GM21367 (cell line): ENCODE measurements around the gene CRADD.
"Not testable (repeated sequence)": the region's sequence is repeated elsewhere in the genome, so short reads cannot be mapped to it uniquely, and the experiment has no call there.

Experiments
- ATAC-seq: cut with Tn5 transposase; IDR thresholded peaks from one replicate; pipeline ENCODE4 v1.9.1; 2021; ENCODE audit not compliant: unreplicated experiment

The CRADD gene

GRCh38 chr12:93860668-93861373, 183.6 kb downstream of the CRADD start:
- ATAC-seq: no peak

- no peak for ATAC-seq
Observed at GRCh38 chr12:93862424-93862823, 185.2 kb downstream of the CRADD start.

- ATAC-seq: no peak
Observed at GRCh38 chr12:93865751-93866150, 188.6 kb downstream of the CRADD start.

GRCh38 chr12:93868771-93869170, 191.6 kb downstream of the CRADD start:
- no peak for ATAC-seq

- no peak for ATAC-seq
Observed at GRCh38 chr12:93870020-93870795, 193.0 kb downstream of the CRADD start.

GRCh38 chr12:93871566-93871965, 194.4 kb downstream of the CRADD start:
- not testable (repeated sequence) for ATAC-seq

GRCh38 chr12:93873561-93873960, 196.4 kb downstream of the CRADD start:
- ATAC-seq: no peak

GRCh38 chr12:93875157-93875556, 198.0 kb downstream of the CRADD start:
- ATAC-seq: no peak

- ATAC-seq: no peak
Observed at GRCh38 chr12:93876360-93876759, 199.2 kb downstream of the CRADD start.

- ATAC-seq: no peak
Observed at GRCh38 chr12:93877446-93877845, 200.3 kb downstream of the CRADD start.

GRCh38 chr12:93879476-93880421, 202.6 kb downstream of the CRADD start:
- ATAC-seq: no peak

GRCh38 chr12:93880853-93881522, 203.8 kb downstream of the CRADD start:
- no peak for ATAC-seq

GRCh38 chr12:93882763-93883162, 205.6 kb downstream of the CRADD start:
- no peak for ATAC-seq

GRCh38 chr12:93883436-93884154, 206.4 kb downstream of the CRADD start:
- ATAC-seq: no peak

GRCh38 chr12:93884794-93885460, 207.8 kb downstream of the CRADD start:
- ATAC-seq: no peak

- ATAC-seq: not testable (repeated sequence)
Observed at GRCh38 chr12:93885973-93886532, 208.9 kb downstream of the CRADD start.

- ATAC-seq: no peak
Observed at GRCh38 chr12:93886533-93887511, 209.6 kb downstream of the CRADD start.

- no peak for ATAC-seq
Observed at GRCh38 chr12:93888964-93889363, 211.8 kb downstream of the CRADD start.
